OCI-LY7 (cell line): Measurements from ENCODE around the gene ATP11A. TPM values are rescaled to one million over a fixed set of nuclear protein-coding genes. Genes with fewer than 3 reads are reported as not detected.

Experiments
- BruUV-seq: library from RNA; stranded (reverse); fragments of 400-500 nt; replicated peaks from 2 replicates; lab custom pipeline; 2021; lab: Mats Ljungman, UMichigan
- CTCF ChIA-PET: fragments of 300-600 bp; sonication (Branson Sonifier 250); formaldehyde crosslinking; loops from one replicate; lab custom pipeline; 2022; ENCODE audit warnings: antibody characterized with exemption; ENCODE audit not compliant: unreplicated experiment; lab: Charles Lee
- POLR2A ChIA-PET: fragments of 300-600 bp; sonication (Branson Sonifier 250); formaldehyde crosslinking; loops from one replicate; lab custom pipeline; 2022; ENCODE audit warnings: antibody characterized with exemption; lab: Charles Lee
- DNase-seq: peaks from one replicate; pipeline ENCODE4 v3.0.0-alpha.2; 2015; ENCODE audit warnings: low spot score
- H2AFZ ChIP-seq: fragments of 200-600 bp; sonication (generic), shearing (Covaris generic); 2 replicates; pipeline ENCODE4 v1.6.1; 2014; ENCODE audit warnings: mild to moderate bottlenecking, antibody characterized with exemption, low read length, moderate library complexity
- H3K27ac ChIP-seq: fragments of 200-600 bp; sonication (generic); 2 replicates; pipeline ENCODE4 v1.5.1; 2014; ENCODE audit warnings: mixed run types, low read depth, mild to moderate bottlenecking, moderate library complexity, low read length, inconsistent platforms; ENCODE audit not compliant: poor library complexity, severe bottlenecking
- H3K36me3 ChIP-seq: fragments of 200-600 bp; sonication (generic); 2 replicates; pipeline ENCODE4 v1.6.1; 2014; ENCODE audit warnings: mild to moderate bottlenecking, antibody characterized with exemption, low read length, moderate library complexity, mixed read lengths; ENCODE audit not compliant: insufficient read depth
- H3K4me1 ChIP-seq: fragments of 200-600 bp; sonication (generic); 2 replicates; pipeline ENCODE4 v1.5.1; 2014; ENCODE audit warnings: mild to moderate bottlenecking, low read length; ENCODE audit not compliant: insufficient read depth, poor library complexity, severe bottlenecking
- H3K4me2 ChIP-seq: fragments of 200-600 bp; sonication (generic); 2 replicates; pipeline ENCODE4 v1.6.1; 2014; ENCODE audit warnings: mild to moderate bottlenecking, low read length
- H3K4me3 ChIP-seq: fragments of 200-600 bp; sonication (generic); 2 replicates; pipeline ENCODE4 v1.5.1; 2014; ENCODE audit warnings: mild to moderate bottlenecking, low read depth, low read length; ENCODE audit not compliant: poor library complexity, severe bottlenecking
- H3K79me2 ChIP-seq: fragments of 200-600 bp; sonication (generic); 2 replicates; pipeline ENCODE4 v1.6.1; 2016; ENCODE audit warnings: low read depth, mild to moderate bottlenecking, low read length, moderate library complexity, mixed read lengths; ENCODE audit not compliant: insufficient read depth
- H3K9me2 ChIP-seq: fragments of 200-600 bp; sonication (generic); 2 replicates; pipeline ENCODE4 v1.6.1; 2016; ENCODE audit warnings: mild to moderate bottlenecking, low read length, mixed read lengths; ENCODE audit not compliant: insufficient read depth
- H3K9me3 ChIP-seq: fragments of 200-600 bp; sonication (generic); 2 replicates; pipeline ENCODE4 v1.6.1; 2014; ENCODE audit warnings: mild to moderate bottlenecking, mixed run types, low read length, mixed read lengths
- H4K20me1 ChIP-seq: fragments of 200-600 bp; sonication (generic); 2 replicates; pipeline ENCODE4 v1.6.1; 2014; ENCODE audit warnings: mild to moderate bottlenecking, antibody characterized with exemption, low read length, moderate library complexity, mixed read lengths; ENCODE audit not compliant: insufficient read depth
- CTCF ChIP-seq: fragments of 200-600 bp; sonication (generic); conservative IDR thresholded peaks from 2 replicates; pipeline ENCODE4 v1.5.1; 2014; ENCODE audit warnings: mild to moderate bottlenecking, antibody characterized with exemption, low read length, moderate library complexity, mixed read lengths
- EZH2phosphoT487 ChIP-seq: fragments of 200-600 bp; sonication (generic); IDR thresholded peaks from 2 replicates; pipeline ENCODE4 v1.6.1; 2018; ENCODE audit warnings: low read depth, borderline replicate concordance, mild to moderate bottlenecking, mixed run types, antibody characterized with exemption, low read length, moderate library complexity, mixed read lengths
- intact Hi-C: fragments of 100-400 bp; cut with micrococcal nuclease; formaldehyde crosslinking; loops from one replicate; pipeline ENCODE4 v1.10.0; 2022; ENCODE audit not compliant: unreplicated experiment
- total RNA-seq, 2 experiments: library from RNA; depleted of rRNA in 1 of 2; stranded (reverse); fragments of >200 nt in 1 of 2; shearing (Covaris generic) in 1 of 2; gene quantifications; 2 replicates each; pipeline ENCODE4 v1.2.3, GENCODE V29; 2014 to 2022

Gene ATP11A
- total RNA-seq, 2 experiments from 2014 or later, result 8.8 to 23.1 TPM

- no peak for DNase-seq
- CTCF ChIA-PET, result no interaction called here
- Histone ChIP-seq H3K4me1 (peaks cover under 1% of the 10 kb centered on the region), H2AFZ (no peak overlapping the region), H3K79me2 (no peaks in the 10 kb centered on the region), H4K20me1 (no peaks in the 10 kb centered on the region), H3K36me3 (no peaks in the 10 kb centered on the region), H3K9me2 (no peaks in the 10 kb centered on the region), H3K27ac (no peak overlapping the region), H3K4me3 (no peak overlapping the region), H3K9me3 (no peaks in the 10 kb centered on the region), H3K4me2 (no peak overlapping the region)
- intact Hi-C loops, result no loop called here
- BruUV-seq, result no TSS peak
- POLR2A ChIA-PET, result no interaction called here
- no peak for TF ChIP-seq EZH2phosphoT487
- TF ChIP-seq CTCF, result no peak
Observed at GRCh38 chr13:112898621-112899280, 208.9 kb downstream of the ATP11A start.

- no peaks in the 10 kb centered on the region for H3K9me3 ChIP-seq
- DNase-seq, result no peak
- POLR2A ChIA-PET, result no interaction called here
- H3K79me2 ChIP-seq, result no peaks in the 10 kb centered on the region
- BruUV-seq, result no TSS peak
- H3K36me3 ChIP-seq, result no peaks in the 10 kb centered on the region
- intact Hi-C loops, result no loop called here
- H4K20me1 ChIP-seq, result no peaks in the 10 kb centered on the region
- H3K27ac ChIP-seq, result no peak overlapping the region
- no peak overlapping the region for H3K4me3 ChIP-seq
- CTCF ChIA-PET, result no interaction called here
- TF ChIP-seq CTCF (no peak), EZH2phosphoT487 (no peak)
- no peaks in the 10 kb centered on the region for H3K4me1 ChIP-seq
- H3K4me2 ChIP-seq, result no peak overlapping the region
- no peak overlapping the region for H2AFZ ChIP-seq
- H3K9me2 ChIP-seq, result no peaks in the 10 kb centered on the region
Observed at GRCh38 chr13:112899281-112900225, 209.7 kb downstream of the ATP11A start.

GRCh38 chr13:112900226-112900600 is 210.4 kb downstream of the ATP11A start:
- Histone ChIP-seq H3K9me3 (no peaks in the 10 kb centered on the region), H4K20me1 (no peaks in the 10 kb centered on the region), H3K9me2 (no peaks in the 10 kb centered on the region), H3K4me3 (no peak overlapping the region), H2AFZ (no peak overlapping the region), H3K36me3 (no peaks in the 10 kb centered on the region), H3K27ac (no peak overlapping the region), H3K4me1 (no peaks in the 10 kb centered on the region), H3K4me2 (no peak overlapping the region), H3K79me2 (no peaks in the 10 kb centered on the region)
- no peak for DNase-seq
- BruUV-seq, result no TSS peak
- ChIA-PET POLR2A (no interaction called here), CTCF (no interaction called here)
- intact Hi-C loops, result no loop called here
- TF ChIP-seq EZH2phosphoT487, result no peak
- TF ChIP-seq CTCF, result no peak
